ENCODE data around the gene GMEB2. TPM values are rescaled to one million over a fixed set of nuclear protein-coding genes. Genes with fewer than 3 reads are reported as not detected.

The GMEB2 gene
- total RNA-seq, 1 experiment from 2014 or later = 21.5 TPM

GRCh38 chr20:63539441-63540370, 87.2 kb downstream of the GMEB2 start:
- no TSS peak for BruUV-seq (replicated peaks)
- Histone ChIP-seq H3K4me3 (ENCODE audit: low read depth, low read length) (no peak overlapping the region), H3K4me1 (peaks cover 28% of the 10 kb centered on the region), H3K36me3 (ENCODE audit: control insufficient read depth, insufficient read depth, low read length) (no peaks in the 10 kb centered on the region), H3K9me3 (no peaks in the 10 kb centered on the region), H3K27me3 (replicated peaks; ENCODE audit: control insufficient read depth, insufficient read depth, low read length) (no peaks in the 10 kb centered on the region)
- DNase-seq = no peak
- no peaks in the 10 kb centered on the region for H3K27me3 Mint-ChIP-seq (ENCODE audit: insufficient read depth, unreplicated experiment)
- no peaks in the 10 kb centered on the region for H3K9me3 Mint-ChIP-seq (ENCODE audit: unreplicated experiment)
- H3K36me3 Mint-ChIP-seq (ENCODE audit: insufficient read depth, unreplicated experiment) = peaks cover 5% of the 10 kb centered on the region
- TF ChIP-seq, protein P1, sequence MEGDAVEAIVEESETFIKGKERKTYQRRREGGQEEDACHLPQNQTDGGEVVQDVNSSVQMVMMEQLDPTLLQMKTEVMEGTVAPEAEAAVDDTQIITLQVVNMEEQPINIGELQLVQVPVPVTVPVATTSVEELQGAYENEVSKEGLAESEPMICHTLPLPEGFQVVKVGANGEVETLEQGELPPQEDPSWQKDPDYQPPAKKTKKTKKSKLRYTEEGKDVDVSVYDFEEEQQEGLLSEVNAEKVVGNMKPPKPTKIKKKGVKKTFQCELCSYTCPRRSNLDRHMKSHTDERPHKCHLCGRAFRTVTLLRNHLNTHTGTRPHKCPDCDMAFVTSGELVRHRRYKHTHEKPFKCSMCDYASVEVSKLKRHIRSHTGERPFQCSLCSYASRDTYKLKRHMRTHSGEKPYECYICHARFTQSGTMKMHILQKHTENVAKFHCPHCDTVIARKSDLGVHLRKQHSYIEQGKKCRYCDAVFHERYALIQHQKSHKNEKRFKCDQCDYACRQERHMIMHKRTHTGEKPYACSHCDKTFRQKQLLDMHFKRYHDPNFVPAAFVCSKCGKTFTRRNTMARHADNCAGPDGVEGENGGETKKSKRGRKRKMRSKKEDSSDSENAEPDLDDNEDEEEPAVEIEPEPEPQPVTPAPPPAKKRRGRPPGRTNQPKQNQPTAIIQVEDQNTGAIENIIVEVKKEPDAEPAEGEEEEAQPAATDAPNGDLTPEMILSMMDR (IDR thresholded peaks at IDR 0.05; ENCODE audit: insufficient read depth in 1 of 2, low read depth in 1 of 2, low read length in 1 of 2, severe bottlenecking in 1 of 2, unreplicated experiment in 1 of 2) = no peak
- intact Hi-C loops (cut with micrococcal nuclease; ENCODE audit: unreplicated experiment) = loop anchor here (2.0 to 5.0 kb wide), 6 partner anchors 33 to 581 kb away; partner anchors contain the start of genes HELZ2 and UCKL1
- H3K4me3 Mint-ChIP-seq (ENCODE audit: unreplicated experiment) = no peak overlapping the region
- H3K27ac Mint-ChIP-seq (ENCODE audit: unreplicated experiment) = no peak overlapping the region
- peaks cover 12% of the 10 kb centered on the region for H3K4me1 Mint-ChIP-seq (ENCODE audit: low read depth, unreplicated experiment)
- ChIA-PET CTCF (interaction anchor here (0.6 to 2.6 kb wide), 10 partner anchors 10 to 1180 kb away, joined by 3 to 20 read pairs (median 6); partner anchors contain the start of genes ARFRP1, PPDPF, TNFRSF6B and ZGPAT), POLR2A (interaction anchor here (0.5 to 1.1 kb wide), 3 partner anchors 35 to 539 kb away, joined by 3 to 6 read pairs (median 5); partner anchors contain the start of genes HELZ2, PRPF6 and RGS19)

DNA sequence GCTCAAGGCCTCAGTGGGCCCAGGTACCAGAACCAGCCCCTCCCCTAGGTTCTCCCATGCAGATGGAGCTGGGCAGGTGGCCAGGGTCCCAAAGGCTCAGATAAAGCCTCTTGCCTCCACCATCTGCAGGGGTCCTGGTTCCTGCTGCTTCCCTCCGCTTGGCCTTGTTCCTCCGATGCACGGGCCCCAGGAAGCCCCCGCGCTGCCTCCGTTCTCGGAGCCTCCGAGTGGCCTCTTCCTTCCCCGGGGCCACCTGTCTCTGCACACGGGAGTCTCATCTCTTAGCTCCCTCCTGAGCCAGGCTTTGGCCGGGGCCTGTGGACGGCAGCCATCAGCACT, 87.8 kb downstream of the GMEB2 start:
- peaks cover 28% of the 10 kb centered on the region for H3K4me1 ChIP-seq
- no peaks in the 10 kb centered on the region for H3K27me3 ChIP-seq (replicated peaks; ENCODE audit: control insufficient read depth, insufficient read depth, low read length)
- Mint-ChIP-seq H3K4me1 (ENCODE audit: low read depth, unreplicated experiment) (peaks cover 7% of the 10 kb centered on the region), H3K36me3 (ENCODE audit: insufficient read depth, unreplicated experiment) (peaks cover 5% of the 10 kb centered on the region), H3K4me3 (ENCODE audit: unreplicated experiment) (no peak overlapping the region), H3K27me3 (ENCODE audit: insufficient read depth, unreplicated experiment) (no peaks in the 10 kb centered on the region), H3K9me3 (ENCODE audit: unreplicated experiment) (no peaks in the 10 kb centered on the region), H3K27ac (ENCODE audit: unreplicated experiment) (no peak overlapping the region)
- intact Hi-C loops (cut with micrococcal nuclease; ENCODE audit: unreplicated experiment) = loop anchor here (2.0 to 5.0 kb wide), 6 partner anchors 33 to 582 kb away; partner anchors contain the start of genes HELZ2 and UCKL1
- no peaks in the 10 kb centered on the region for H3K36me3 ChIP-seq (ENCODE audit: control insufficient read depth, insufficient read depth, low read length)
- ChIA-PET CTCF (interaction anchor here (0.6 to 2.6 kb wide), 17 partner anchors 10 to 1180 kb away, joined by 3 to 62 read pairs (median 6); partner anchors contain the start of genes ARFRP1, HELZ2, PPDPF and RTEL1), POLR2A (interaction anchor here (1.1 to 1.5 kb wide), 2 partner anchors 35 to 441 kb away, joined by 3 to 7 read pairs; partner anchors contain the start of genes HELZ2 and PRPF6)
- TF ChIP-seq, protein P1 (IDR thresholded peaks at IDR 0.05; ENCODE audit: insufficient read depth in 1 of 2, low read depth in 1 of 2, low read length in 1 of 2, severe bottlenecking in 1 of 2, unreplicated experiment in 1 of 2) = no peak
- no peaks in the 10 kb centered on the region for H3K9me3 ChIP-seq
- H3K4me3 ChIP-seq (ENCODE audit: low read depth, low read length) = no peak overlapping the region
- DNase-seq = no peak
- no TSS peak for BruUV-seq (replicated peaks)

Measured in Caco-2 (cell line).